ENCODE data around the gene SLC38A3.
A peak's percentile ranks its signal among the peaks of the same experiment; 100 is the strongest.
"Not testable (repeated sequence)": the region's sequence is repeated elsewhere in the genome, so short reads cannot be mapped to it uniquely, and the experiment has no call there.

SLC38A3 gene

GRCh38 chr3:50250514-50250913 lies 45.4 kb downstream of the SLC38A3 start:
- DNase-seq (ENCODE audit: low spot score), result no peak

GRCh38 chr3:50251220-50251619 lies 46.1 kb downstream of the SLC38A3 start:
- DNase-seq (ENCODE audit: low spot score), result peak; percentile 64

GRCh38 chr3:50254577-50255250 lies 49.6 kb downstream of the SLC38A3 start:
- peak; percentile 40 for DNase-seq (ENCODE audit: low spot score)

GRCh38 chr3:50255251-50255615 lies 50.2 kb downstream of the SLC38A3 start:
- DNase-seq (ENCODE audit: low spot score), result no peak

GRCh38 chr3:50256978-50257890 lies 52.2 kb downstream of the SLC38A3 start:
- peak; percentile 27 for DNase-seq (ENCODE audit: low spot score)

GRCh38 chr3:50258029-50258680 lies 53.1 kb downstream of the SLC38A3 start:
- DNase-seq (ENCODE audit: low spot score), result no peak

- no peak for DNase-seq (ENCODE audit: low spot score)
Observed at GRCh38 chr3:50258979-50259378, 53.9 kb downstream of the SLC38A3 start.

GRCh38 chr3:50259432-50260026 lies 54.5 kb downstream of the SLC38A3 start:
- no peak for DNase-seq (ENCODE audit: low spot score)

- DNase-seq (ENCODE audit: low spot score), result peak; percentile 92
Observed at GRCh38 chr3:50260027-50260941, 55.2 kb downstream of the SLC38A3 start.

GRCh38 chr3:50260942-50261441 lies 55.9 kb downstream of the SLC38A3 start:
- DNase-seq (ENCODE audit: low spot score), result no peak

- DNase-seq (ENCODE audit: low spot score), result no peak
Observed at GRCh38 chr3:50261505-50261904, 56.4 kb downstream of the SLC38A3 start.

GRCh38 chr3:50262200-50262599 lies 57.1 kb downstream of the SLC38A3 start:
- not testable (repeated sequence) for DNase-seq (ENCODE audit: low spot score)

- DNase-seq (ENCODE audit: low spot score), result no peak
Observed at GRCh38 chr3:50262778-50263177, 57.7 kb downstream of the SLC38A3 start.

GRCh38 chr3:50263478-50264382 lies 58.7 kb downstream of the SLC38A3 start:
- no peak for DNase-seq (ENCODE audit: low spot score)

- DNase-seq (ENCODE audit: low spot score), result no peak
Observed at GRCh38 chr3:50264383-50264963, 59.4 kb downstream of the SLC38A3 start.

GRCh38 chr3:50264964-50265485 lies 60.0 kb downstream of the SLC38A3 start:
- no peak for DNase-seq (ENCODE audit: low spot score)

- no peak for DNase-seq (ENCODE audit: low spot score)
Observed at GRCh38 chr3:50265571-50265970, 60.5 kb downstream of the SLC38A3 start.

- no peak for DNase-seq (ENCODE audit: low spot score)
Observed at GRCh38 chr3:50266017-50266416, 60.9 kb downstream of the SLC38A3 start.

GRCh38 chr3:50266836-50267235 lies 61.8 kb downstream of the SLC38A3 start:
- DNase-seq (ENCODE audit: low spot score), result no peak

Data from RKO (cell line).